Psoas muscle (tissue), 8 donors: ENCODE results near the gene KLHL3. TPM values are rescaled to one million over a fixed set of nuclear protein-coding genes. Genes with fewer than 3 reads are reported as not detected.

Experiments used
- ATAC-seq, 4 donors: fragments of 200-7000 bp; cut with Tn5 transposase; one replicate each; pipeline ENCODE4 v1.9.1; 2020; ENCODE audit warnings: moderate library complexity in 3 of 4, mild to moderate bottlenecking in 2 of 4
- DNase-seq, 2 donors: peaks; one replicate each; pipeline ENCODE4 v3.0.0-alpha.2; 2020
- H3K27ac ChIP-seq: fragments of 200-600 bp; one replicate; pipeline ENCODE4 v1.8.0; 2022
- H3K27me3 ChIP-seq, 3 donors: fragments of 200-600 bp in 1 of 3; one replicate each; pipeline versions ENCODE4 v1.6.1 to v1.8.0; 2013 to 2022; ENCODE audit warnings: low read length in 2 of 3, mild to moderate bottlenecking in 2 of 3, moderate library complexity in 1 of 3; ENCODE audit not compliant: insufficient read depth in 3 of 3
- H3K36me3 ChIP-seq, 2 donors: fragments of 200-600 bp in 1 of 2; one replicate each; pipeline versions ENCODE4 v1.6.1 to v1.8.0; 2013 to 2022; ENCODE audit warnings: low read depth in 1 of 2, mild to moderate bottlenecking in 1 of 2, moderate library complexity in 1 of 2; ENCODE audit not compliant: insufficient read depth in 1 of 2
- H3K4me1 ChIP-seq: fragments of 200-600 bp; one replicate; pipeline ENCODE4 v1.8.0; 2022
- H3K4me3 ChIP-seq: fragments of 200-600 bp; one replicate; pipeline ENCODE4 v1.8.0; 2022; ENCODE audit warnings: mild to moderate bottlenecking
- H3K9me3 ChIP-seq: fragments of 200-600 bp; one replicate; pipeline ENCODE4 v1.8.0; 2022
- WGBS, 3 donors: extraction: QIAGEN DNeasy Blood & Tissue Kit; methylation state at CpG; one replicate each; pipeline versions ENCODE4 v1.1.6 to v1.1.7; 2013; 5-methylcytosine and 5-hydroxymethylcytosine counted together
- intact Hi-C, 2 donors: fragments of 100-400 bp; cut with DNase I; formaldehyde crosslinking; loops; one replicate each; pipeline versions ENCODE4 v1.11.0 to v1.14.2; 2022
- polyA plus RNA-seq, 3 donors: library from polyadenylated mRNA; stranded (reverse); fragments of 200-250 nt; gene quantifications; one replicate each; pipeline ENCODE4 v1.2.3, GENCODE V29; 2013
- total RNA-seq, 4 donors: library from RNA; stranded (reverse); fragmentation: NEBNext Ultra II Directional in 2 of 4; extraction: Animal tissue kit (Norgen Biotek cat#: 25700) in 2 of 4; gene quantifications; one replicate each; pipeline versions ENCODE4 v1.2.1 to v1.2.4, GENCODE V29; 2021 to 2023
- TF ChIP-seq, protein P1 (sequence below): fragments of 200-600 bp; IDR thresholded peaks from one replicate; pipeline ENCODE4 v1.8.0; 2022; ENCODE audit warnings: antibody characterized with exemption
- donor health status: healthy with polysubstance abuse.
- donor health status: DM: no; HTN: no; CAD: no; lungs with moderate emphysema.
- donor health status: Bipolar disorder and iron deficiency.
- donor health status: healthy.
- donor health status: DM: yes; HTN: yes; CAD: no.
- donor health status: DM: no; HTN: no; CAD: no.
- donor health status: DM: no; HTN: no; CAD: no.
- donor health status: DM: yes; HTN: yes; CAD: no.

Gene KLHL3
- total and polyA plus RNA-seq, 7 donors, result 0.69 to 4.3 (median 1.9) TPM

DNA sequence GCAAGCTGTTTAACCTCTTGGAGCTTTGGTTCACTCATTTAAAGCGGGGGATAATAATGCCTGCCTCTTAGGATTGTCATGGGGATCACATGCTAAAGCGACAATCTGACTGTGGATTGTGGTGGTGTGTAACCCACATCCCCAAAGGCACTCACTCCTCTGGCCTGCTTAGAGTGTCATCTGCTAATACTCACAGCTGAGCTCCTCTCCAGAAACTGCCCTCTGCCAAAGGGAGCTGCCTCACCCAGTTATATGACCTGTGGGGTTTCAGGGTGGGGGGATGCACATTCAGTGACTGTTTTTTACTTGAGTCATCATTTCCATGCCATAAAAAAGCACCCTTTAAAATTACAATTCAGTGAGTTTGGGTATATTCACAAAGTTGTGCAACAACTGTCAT is 126.8 kb downstream of the KLHL3 start:
- H3K4me3 ChIP-seq, result no peak overlapping the region
- H3K27me3 ChIP-seq, result peaks cover 0 to 17% (median 0%) of the 10 kb centered on the region in 3 donors
- TF ChIP-seq, protein P1, sequence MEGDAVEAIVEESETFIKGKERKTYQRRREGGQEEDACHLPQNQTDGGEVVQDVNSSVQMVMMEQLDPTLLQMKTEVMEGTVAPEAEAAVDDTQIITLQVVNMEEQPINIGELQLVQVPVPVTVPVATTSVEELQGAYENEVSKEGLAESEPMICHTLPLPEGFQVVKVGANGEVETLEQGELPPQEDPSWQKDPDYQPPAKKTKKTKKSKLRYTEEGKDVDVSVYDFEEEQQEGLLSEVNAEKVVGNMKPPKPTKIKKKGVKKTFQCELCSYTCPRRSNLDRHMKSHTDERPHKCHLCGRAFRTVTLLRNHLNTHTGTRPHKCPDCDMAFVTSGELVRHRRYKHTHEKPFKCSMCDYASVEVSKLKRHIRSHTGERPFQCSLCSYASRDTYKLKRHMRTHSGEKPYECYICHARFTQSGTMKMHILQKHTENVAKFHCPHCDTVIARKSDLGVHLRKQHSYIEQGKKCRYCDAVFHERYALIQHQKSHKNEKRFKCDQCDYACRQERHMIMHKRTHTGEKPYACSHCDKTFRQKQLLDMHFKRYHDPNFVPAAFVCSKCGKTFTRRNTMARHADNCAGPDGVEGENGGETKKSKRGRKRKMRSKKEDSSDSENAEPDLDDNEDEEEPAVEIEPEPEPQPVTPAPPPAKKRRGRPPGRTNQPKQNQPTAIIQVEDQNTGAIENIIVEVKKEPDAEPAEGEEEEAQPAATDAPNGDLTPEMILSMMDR, result no peak
- H3K4me1 ChIP-seq, result no peaks in the 10 kb centered on the region
- no peak overlapping the region for H3K27ac ChIP-seq
- no peak for DNase-seq
- H3K9me3 ChIP-seq, result no peaks in the 10 kb centered on the region
- intact Hi-C loops, result no loop called here
- no peak for ATAC-seq
- no peaks in the 10 kb centered on the region for H3K36me3 ChIP-seq
- 52 to 76% (median 70%) methylated on average over 2 of the region's 2 CpGs for WGBS, 3 donors

DNA sequence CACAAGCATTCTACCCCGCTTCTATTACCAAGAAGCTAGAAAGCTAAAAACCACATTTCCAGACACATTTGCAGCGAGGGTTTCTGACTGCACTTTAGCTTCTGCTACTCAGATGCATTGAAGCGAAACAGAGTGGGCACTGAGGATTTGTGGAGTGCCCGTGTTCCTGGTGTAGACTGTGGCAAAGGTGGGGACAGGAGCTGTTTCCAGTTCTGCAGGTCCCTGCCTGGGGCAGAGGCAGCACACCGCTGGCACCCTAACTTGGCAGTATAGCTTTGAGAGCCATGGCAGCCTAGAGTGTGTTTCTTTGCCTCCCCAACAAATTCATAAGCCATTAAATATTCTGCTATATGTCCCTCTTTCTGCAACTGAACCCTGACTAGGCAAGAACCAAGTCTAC is 128.1 kb downstream of the KLHL3 start:
- ATAC-seq, result no peak
- intact Hi-C loops, result no loop called here
- 65 to 77% (median 69%) methylated on average over 5 of the region's 5 CpGs for WGBS, 3 donors
- Histone ChIP-seq H3K4me1 (no peaks in the 10 kb centered on the region), H3K27ac (no peak overlapping the region), H3K36me3 (no peaks in the 10 kb centered on the region), H3K4me3 (no peak overlapping the region), H3K9me3 (no peaks in the 10 kb centered on the region), H3K27me3 (peaks cover 0 to 17% (median 0%) of the 10 kb centered on the region in 3 donors)
- TF ChIP-seq, protein P1, result no peak
- DNase-seq, result no peak

DNA sequence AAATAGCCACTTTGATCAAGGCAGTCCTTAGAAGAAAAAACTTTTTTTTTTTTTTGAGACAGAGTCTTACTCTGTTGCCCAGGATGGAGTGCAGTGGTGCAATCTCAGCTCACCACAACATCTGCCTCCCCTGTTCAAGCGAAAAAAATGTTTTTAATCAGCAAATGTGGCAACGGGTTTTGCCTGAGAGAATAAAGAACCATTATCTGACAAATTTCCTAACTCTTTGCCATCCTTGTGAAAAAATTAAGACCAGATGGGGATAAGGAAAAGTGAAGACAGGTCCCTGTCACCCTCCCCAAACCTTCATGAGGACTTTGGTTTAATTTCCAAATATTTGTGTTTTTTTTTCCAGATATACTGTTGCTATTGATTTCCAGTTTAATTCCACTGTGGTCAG is 129.5 kb downstream of the KLHL3 start:
- Histone ChIP-seq H3K4me1 (no peaks in the 10 kb centered on the region), H3K27ac (no peak overlapping the region), H3K4me3 (no peak overlapping the region), H3K27me3 (peaks cover 0 to 17% (median 0%) of the 10 kb centered on the region in 3 donors), H3K9me3 (no peaks in the 10 kb centered on the region), H3K36me3 (no peaks in the 10 kb centered on the region)
- ATAC-seq (no peak), DNase-seq (no peak)
- 65 to 74% (median 74%) methylated on average over 2 of the region's 2 CpGs for WGBS, 3 donors
- TF ChIP-seq, protein P1, result no peak
- intact Hi-C loops, result no loop called here

GRCh38 chr5:137605411-137605810 is 130.5 kb downstream of the KLHL3 start:
- DNase-seq, result no peak
- TF ChIP-seq, protein P1, result no peak
- no peak overlapping the region for H3K27ac ChIP-seq
- H3K9me3 ChIP-seq, result no peaks in the 10 kb centered on the region
- H3K4me3 ChIP-seq, result no peak overlapping the region
- H3K27me3 ChIP-seq, result peaks cover 0 to 17% (median 0%) of the 10 kb centered on the region in 3 donors
- intact Hi-C loops, result no loop called here
- 17 to 22% (median 20%) methylated on average over 4 of the region's 4 CpGs for WGBS, 3 donors
- no peak for ATAC-seq
- no peaks in the 10 kb centered on the region for H3K4me1 ChIP-seq
- no peaks in the 10 kb centered on the region for H3K36me3 ChIP-seq
